ENCODE measurements around the gene STAG1.

GRCh38 chr3:136334209-136334608, 418.0 kb downstream of the STAG1 start:
- TF ChIP-seq CTCF (IDR thresholded peaks at IDR 0.05) (no peak), POLR2A (IDR thresholded peaks at IDR 0.05) (no peak), POLR2AphosphoS5 (IDR thresholded peaks at IDR 0.05; ENCODE audit: insufficient read depth in 1 of 2, low read depth in 1 of 2) (no peak)

Data from vagina (tissue), 2 donors.